Thyroid gland (tissue), 4 donors: ENCODE results near the gene KRTAP29-1.
"Not testable (repeated sequence)": the region's sequence is repeated elsewhere in the genome, so short reads cannot be mapped to it uniquely, and the experiment has no call there.

Experiments used
- CTCF ChIP-seq, 6 experiments: fragments of 200-600 bp in 3 of 6; fragments of 450-650 bp in 3 of 6; sonication (generic) in 3 of 6; IDR thresholded peaks; one replicate each; pipeline ENCODE4 v1.5.1; 2016 to 2019; ENCODE audit warnings: antibody characterized with exemption in 6 of 6, mild to moderate bottlenecking in 2 of 6, inconsistent platforms in 1 of 6, moderate library complexity in 1 of 6
- POLR2A ChIP-seq, 2 donors: fragments of 450-650 bp; IDR thresholded peaks; one replicate each; pipeline ENCODE4 v1.6.1; 2017; ENCODE audit warnings: antibody characterized with exemption in 2 of 2, mild to moderate bottlenecking in 2 of 2, moderate library complexity in 1 of 2

GRCh38 chr17:41350381-41350878 lies 47.8 kb upstream of the KRTAP29-1 start, which contains the start of gene KRT33A:
- TF ChIP-seq CTCF, POLR2A (IDR thresholded peaks at IDR 0.05): not testable (repeated sequence)
